Sigmoid colon (tissue), 7 donors: ENCODE data around the gene LILRB4. TPM values are rescaled to one million over a fixed set of nuclear protein-coding genes. Genes with fewer than 3 reads are reported as not detected.
"Not testable (repeated sequence)": the region's sequence is repeated elsewhere in the genome, so short reads cannot be mapped to it uniquely, and the experiment has no call there.

Source experiments
- DNase-seq: peaks from one replicate; pipeline ENCODE4 v3.0.0-alpha.2; 2019
- H3K27ac ChIP-seq, 4 donors: fragments of 200-600 bp; sonication (generic); one replicate each; pipeline ENCODE4 v1.5.1; 2016 to 2019; ENCODE audit warnings: mild to moderate bottlenecking in 1 of 4
- H3K27me3 ChIP-seq, 3 donors: fragments of 200-600 bp; sonication (generic); one replicate each; pipeline ENCODE4 v1.5.1; 2019; ENCODE audit warnings: mild to moderate bottlenecking in 1 of 3
- H3K36me3 ChIP-seq, 4 donors: fragments of 200-600 bp; sonication (generic); one replicate each; pipeline ENCODE4 v1.5.1; 2016 to 2019
- H3K4me1 ChIP-seq, 4 donors: fragments of 200-600 bp; sonication (generic); one replicate each; pipeline ENCODE4 v1.5.1; 2017 to 2019
- H3K4me3 ChIP-seq, 4 donors: fragments of 200-600 bp; sonication (generic); one replicate each; pipeline ENCODE4 v1.5.1; 2017 to 2019; ENCODE audit warnings: mild to moderate bottlenecking in 2 of 4, moderate library complexity in 1 of 4
- H3K9me3 ChIP-seq, 4 donors: fragments of 200-600 bp in 3 of 4; sonication (generic) in 3 of 4; one replicate each; pipeline versions ENCODE4 v1.5.1 to v1.6.1; 2013 to 2019
- CTCF ChIP-seq, 4 experiments: fragments of 450-650 bp in 3 of 4; fragments of 200-600 bp in 1 of 4; IDR thresholded peaks; one replicate each; pipeline ENCODE4 v1.5.1; 2016 to 2019; ENCODE audit warnings: antibody characterized with exemption in 4 of 4, mild to moderate bottlenecking in 3 of 4, moderate library complexity in 2 of 4
- EP300 ChIP-seq, 4 donors: sonication (generic); formaldehyde crosslinking; IDR thresholded peaks; one replicate each; pipeline ENCODE4 v1.6.1; 2017; ENCODE audit warnings: antibody characterized with exemption in 4 of 4
- POLR2A ChIP-seq, 2 donors: fragments of 450-650 bp; IDR thresholded peaks; one replicate each; pipeline ENCODE4 v1.6.1; 2016; ENCODE audit warnings: antibody characterized with exemption in 2 of 2, mild to moderate bottlenecking in 2 of 2, moderate library complexity in 2 of 2
- POLR2AphosphoS5 ChIP-seq, 4 donors: sonication (generic); formaldehyde crosslinking; IDR thresholded peaks; one replicate each; pipeline ENCODE4 v1.6.1; 2017; ENCODE audit warnings: antibody characterized with exemption in 4 of 4
- WGBS, 2 donors: extraction: QIAGEN DNeasy Blood & Tissue Kit; methylation state at CpG; one replicate each; pipeline ENCODE4 v1.1.7; 2013; 5-methylcytosine and 5-hydroxymethylcytosine counted together
- intact Hi-C: fragments of 100-400 bp; cut with DNase I; formaldehyde crosslinking; loops from one replicate; pipeline ENCODE4 v1.15.1; 2023
- polyA plus RNA-seq, 3 donors: library from polyadenylated mRNA; stranded (reverse); fragments of 200-250 nt; gene quantifications; one replicate each; pipeline ENCODE4 v1.2.3, GENCODE V29; 2013
- total RNA-seq, 4 donors: library from RNA; depleted of rRNA; stranded (reverse); fragments of >200 nt; gene quantifications; one replicate each; pipeline ENCODE4 v1.1.0, GENCODE V29; 2016
- donor health status: healthy with polysubstance abuse.
- donor health status: Bipolar disorder and iron deficiency.
- donor health status: healthy.

Gene LILRB4
- total and polyA plus RNA-seq, 7 donors: 1.4 to 23.8 (median 5.7) TPM

DNA sequence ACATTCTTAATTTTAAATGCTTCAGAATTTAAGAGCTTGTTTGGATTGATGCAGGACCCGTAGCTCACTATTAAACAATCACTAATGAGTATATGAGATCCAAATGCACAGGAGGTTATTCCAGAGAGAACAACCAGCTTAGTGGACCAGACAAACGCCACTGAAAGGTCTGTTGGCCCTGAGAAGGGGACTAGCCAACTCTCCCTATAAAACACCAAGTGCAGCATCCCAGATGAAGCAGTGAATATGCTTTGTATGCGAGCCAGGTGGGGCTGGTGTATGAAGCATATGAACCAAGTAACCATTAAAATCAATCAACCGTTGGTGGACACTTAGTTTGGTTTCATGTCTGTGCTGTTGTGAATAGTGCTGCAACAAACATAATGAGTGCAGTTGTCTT is 42.3 kb upstream of the LILRB4 start:
- WGBS, 2 donors: 57 to 77% methylated on average over 4 of the region's 4 CpGs
- no peak for TF ChIP-seq POLR2A (IDR thresholded peaks at IDR 0.05)
- no peak overlapping the region for H3K4me3 ChIP-seq

GRCh38 chr19:54622431-54622830 is 40.4 kb upstream of the LILRB4 start:
- intact Hi-C loops: no loop called here
- peaks cover 0 to 4% (median 0%) of the 10 kb centered on the region in 4 donors for H3K9me3 ChIP-seq
- H3K27me3 ChIP-seq: no peaks in the 10 kb centered on the region
- H3K4me3 ChIP-seq: no peak overlapping the region
- no peak for DNase-seq
- no peak overlapping the region for H3K27ac ChIP-seq
- H3K36me3 ChIP-seq: no peaks in the 10 kb centered on the region
- 57 to 63% methylated on average over 4 of the region's 4 CpGs for WGBS, 2 donors
- TF ChIP-seq EP300 (IDR thresholded peaks at IDR 0.05): no peak
- TF ChIP-seq POLR2A (IDR thresholded peaks at IDR 0.05): no peak
- TF ChIP-seq POLR2AphosphoS5 (IDR thresholded peaks at IDR 0.05): no peak
- no peak for TF ChIP-seq CTCF (IDR thresholded peaks at IDR 0.05)
- no peaks in the 10 kb centered on the region for H3K4me1 ChIP-seq

More for the DNA sequence above, 42.3 kb upstream of the LILRB4 start:
- DNase-seq: no peak
- intact Hi-C loops: no loop called here
- Histone ChIP-seq H3K27ac (no peak overlapping the region), H3K9me3 (no peaks in the 10 kb centered on the region), H3K27me3 (no peaks in the 10 kb centered on the region), H3K36me3 (no peaks in the 10 kb centered on the region), H3K4me1 (no peaks in the 10 kb centered on the region)

- H3K27ac ChIP-seq, H3K4me3 ChIP-seq, DNase-seq, H3K9me3 ChIP-seq, H3K27me3 ChIP-seq, H3K36me3 ChIP-seq, H3K4me1 ChIP-seq, intact Hi-C loops: not testable (repeated sequence)
- WGBS, 2 donors: 56 to 69% methylated on average over 10 of the region's 10 CpGs
Measured at GRCh38 chr19:54624234-54624633, 38.6 kb upstream of the LILRB4 start.

DNA sequence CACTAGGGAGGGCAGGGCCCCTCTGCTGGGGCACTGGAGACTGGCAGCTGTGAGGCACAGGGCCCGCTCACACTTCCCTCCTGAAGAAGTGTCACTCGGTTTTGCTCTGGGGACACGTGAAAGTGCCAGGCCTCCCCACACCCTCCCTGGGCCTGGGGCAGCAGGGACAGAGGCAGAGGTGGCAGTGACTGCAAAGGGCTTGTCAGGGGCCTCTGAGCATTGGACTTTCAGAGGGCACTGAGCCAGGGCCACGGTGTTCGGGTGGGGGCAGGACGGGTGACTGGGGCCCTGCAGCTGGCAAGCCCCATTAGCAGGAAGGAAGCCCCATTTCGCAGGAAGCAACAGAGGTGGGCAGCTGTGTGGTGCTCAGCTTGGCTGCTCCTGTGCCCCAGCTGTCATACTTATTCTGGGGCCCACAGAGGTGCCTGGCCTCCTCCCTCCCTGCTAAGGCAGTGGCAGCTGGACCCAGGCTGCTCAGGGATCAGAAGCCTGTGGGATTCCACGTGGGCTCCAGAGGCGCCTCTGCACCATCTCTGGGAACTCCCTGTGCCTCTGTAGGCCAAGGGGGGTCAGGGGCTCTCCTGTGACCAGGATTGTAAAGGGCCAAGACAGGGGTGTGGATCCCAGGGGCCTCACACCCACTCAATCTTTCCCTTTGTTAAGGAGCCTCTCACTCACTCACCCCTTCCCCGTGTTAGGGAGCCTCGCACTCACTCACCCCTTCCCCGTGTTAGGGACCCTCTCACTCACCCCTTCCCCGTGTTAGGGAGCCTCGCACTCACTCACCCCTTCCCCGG is 37.7 kb upstream of the LILRB4 start:
- 54 to 69% methylated on average over 10 to 14 of the region's 15 CpGs for WGBS, 2 donors
- not testable (repeated sequence) for H3K9me3 ChIP-seq

GRCh38 chr19:54626757-54627156 is 36.0 kb upstream of the LILRB4 start:
- H3K4me3 ChIP-seq: no peak overlapping the region
- intact Hi-C loops: no loop called here
- H3K27ac ChIP-seq: no peak overlapping the region
- no peaks in the 10 kb centered on the region for H3K4me1 ChIP-seq
- H3K27me3 ChIP-seq: no peaks in the 10 kb centered on the region
- peaks cover 0 to 4% (median 0%) of the 10 kb centered on the region in 4 donors for H3K9me3 ChIP-seq
- H3K36me3 ChIP-seq: no peaks in the 10 kb centered on the region
- 77 to 84% methylated on average over 8 of the region's 8 CpGs for WGBS, 2 donors
- no peak for DNase-seq
- TF ChIP-seq POLR2A (IDR thresholded peaks at IDR 0.05) (no peak), POLR2AphosphoS5 (IDR thresholded peaks at IDR 0.05) (no peak), CTCF (IDR thresholded peaks at IDR 0.05) (no peak), EP300 (IDR thresholded peaks at IDR 0.05) (no peak)

More for the DNA sequence above, 37.7 kb upstream of the LILRB4 start:
- H3K36me3 ChIP-seq, H3K4me1 ChIP-seq, H3K4me3 ChIP-seq, H3K27ac ChIP-seq, H3K27me3 ChIP-seq, DNase-seq, intact Hi-C loops: not testable (repeated sequence)

DNA sequence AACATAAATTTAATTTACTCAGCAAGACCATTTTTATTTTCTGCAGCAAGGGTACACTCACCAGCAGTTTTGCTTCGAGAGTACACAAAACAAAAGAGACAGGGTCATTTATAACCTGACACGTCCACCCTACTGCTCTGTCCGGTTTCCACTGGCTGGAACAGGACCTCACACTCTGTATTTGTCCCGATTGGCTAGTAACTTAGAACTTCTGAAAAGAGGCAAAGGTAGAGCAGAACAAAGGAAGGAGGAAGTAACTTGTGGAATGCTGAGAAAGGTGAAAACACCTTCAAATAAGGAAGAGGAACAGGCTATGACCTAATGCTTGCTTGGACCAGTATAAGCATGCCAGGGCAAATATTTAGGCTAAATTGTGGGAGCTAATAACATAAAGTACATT is 34.9 kb upstream of the LILRB4 start:
- WGBS, 2 donors: 39 to 66% methylated on average over 4 of the region's 4 CpGs
- H3K27me3 ChIP-seq, DNase-seq, H3K4me3 ChIP-seq, H3K9me3 ChIP-seq, H3K4me1 ChIP-seq, intact Hi-C loops, H3K36me3 ChIP-seq, H3K27ac ChIP-seq: not testable (repeated sequence)

DNA sequence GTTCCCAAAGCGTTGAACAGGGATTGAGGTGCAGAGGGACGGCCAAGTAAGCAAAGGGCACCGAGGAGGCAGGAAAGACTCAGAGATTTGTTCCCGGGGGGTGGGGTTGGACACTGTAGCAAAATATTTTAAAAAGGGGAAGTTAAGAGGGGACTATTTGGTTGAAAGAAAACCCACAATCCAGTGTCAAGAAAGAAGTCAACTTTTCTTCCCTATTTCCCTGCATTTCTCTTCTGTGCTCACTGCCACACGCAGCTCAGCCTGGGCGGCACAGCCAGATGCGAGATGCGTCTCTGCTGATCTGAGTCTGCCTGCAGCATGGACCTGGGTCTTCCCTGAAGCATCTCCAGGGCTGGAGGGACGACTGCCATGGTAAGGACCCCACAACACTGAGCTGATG is 32.5 kb upstream of the LILRB4 start, which contains the start of gene LILRB1:
Gene LILRB1 (plus strand): TSS at position 223 of the 400 bp plus-strand sequence. CDS start 590 bp downstream, outside the sequence.
- H3K27ac ChIP-seq, H3K36me3 ChIP-seq, H3K9me3 ChIP-seq, H3K27me3 ChIP-seq, intact Hi-C loops, DNase-seq, H3K4me1 ChIP-seq: not testable (repeated sequence)
- peak within 1 kb of the TSS in 1 of 4 donors; percentile 17 for H3K4me3 ChIP-seq
- WGBS, 2 donors: 52 to 73% methylated on average over 9 of the region's 9 CpGs
